HEK293T (cell line): ENCODE data around the gene SNX22.

Experiments used
- FOXA1 ChIP-seq: fragments of 450-650 bp; IDR thresholded peaks from 2 replicates; pipeline ENCODE4 v1.6.1; 2016; ENCODE audit warnings: mild to moderate bottlenecking
- FOXK2 ChIP-seq: fragments of 450-650 bp; IDR thresholded peaks from 2 replicates; pipeline ENCODE4 v1.6.1; 2016; ENCODE audit warnings: mild to moderate bottlenecking
- FOXM1 ChIP-seq: fragments of 450-650 bp; IDR thresholded peaks from 2 replicates; pipeline ENCODE4 v1.6.1; 2017; ENCODE audit warnings: mild to moderate bottlenecking, borderline replicate concordance
- L3MBTL2 ChIP-seq: fragments of 450-650 bp; conservative IDR thresholded peaks from 2 replicates; pipeline ENCODE4 v1.6.1; 2016; ENCODE audit warnings: mild to moderate bottlenecking
- LEF1 ChIP-seq: fragments of 450-650 bp; IDR thresholded peaks from 2 replicates; pipeline ENCODE4 v1.6.1; 2017; ENCODE audit warnings: mild to moderate bottlenecking, borderline replicate concordance
- SP1 ChIP-seq: fragments of 450-650 bp; IDR thresholded peaks from 2 replicates; pipeline ENCODE4 v1.6.1; 2017
- SUZ12 ChIP-seq: fragments of 450-650 bp; IDR thresholded peaks from 2 replicates; pipeline ENCODE4 v1.6.1; 2016; ENCODE audit warnings: mild to moderate bottlenecking
- TARDBP ChIP-seq: fragments of 450-650 bp; IDR thresholded peaks from 2 replicates; pipeline ENCODE4 v1.6.1; 2016
- ZNF384 ChIP-seq: fragments of 450-650 bp; IDR thresholded peaks from 2 replicates; pipeline ENCODE4 v1.6.1; 2016

DNA sequence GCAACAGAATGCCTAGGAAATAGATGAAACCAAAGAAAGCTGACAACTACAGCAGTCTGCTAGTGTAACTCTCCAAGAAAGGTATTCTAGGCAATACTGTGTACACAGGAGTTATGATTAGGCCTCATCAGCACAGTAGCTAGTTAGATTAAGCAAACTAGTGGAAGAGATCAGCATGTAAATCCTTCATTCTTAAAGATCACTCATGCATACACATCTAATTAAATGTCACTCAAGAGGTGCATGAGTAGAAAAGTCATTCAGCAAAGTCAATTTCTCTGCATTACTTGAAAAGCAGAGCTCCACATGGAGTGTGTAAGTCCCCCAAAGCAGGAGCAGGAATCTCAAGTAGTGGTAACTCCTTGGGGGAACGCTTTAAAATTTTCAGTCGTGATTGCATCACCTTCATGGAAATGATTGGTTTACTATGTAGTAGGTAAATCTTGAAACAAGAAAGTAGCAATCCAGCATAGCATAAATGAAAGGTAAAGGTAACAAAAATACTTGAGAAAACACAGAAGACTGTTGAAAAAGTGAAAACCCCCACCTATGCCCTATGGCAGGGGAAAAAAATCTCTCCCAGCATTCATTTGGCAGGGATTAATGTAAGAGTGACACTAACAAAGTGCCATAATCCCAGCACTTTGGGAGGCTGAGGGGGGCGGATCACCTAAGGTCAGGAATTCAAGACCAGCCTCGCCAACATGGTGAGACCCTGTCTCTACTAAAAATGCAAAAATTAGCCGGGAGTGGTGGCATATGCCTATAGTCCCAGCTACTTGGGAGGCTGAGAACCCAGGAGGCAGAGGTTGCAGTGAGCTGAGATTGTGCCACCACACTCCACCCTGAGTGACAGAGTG is 40.7 kb downstream of the SNX22 start:
- TF ChIP-seq SP1: no peak
- TF ChIP-seq FOXM1: no peak
- no peak for TF ChIP-seq LEF1
- no peak for TF ChIP-seq L3MBTL2
- no peak for TF ChIP-seq ZNF384
- TF ChIP-seq FOXK2: no peak
- TF ChIP-seq FOXA1: no peak
- TF ChIP-seq SUZ12: no peak
- TF ChIP-seq TARDBP: no peak
